ENCODE data around the gene GPR39.

The GPR39 gene

GRCh38 chr2:132618734-132619133, 202.1 kb downstream of the GPR39 start:
- FAIRE-seq (no peak), DNase-seq (ENCODE audit: extremely low spot score, insufficient read length, low read depth) (no peak)

GRCh38 chr2:132620115-132620514, 203.5 kb downstream of the GPR39 start:
- no peak for FAIRE-seq
- no peak for DNase-seq (ENCODE audit: extremely low spot score, insufficient read length, low read depth)

- FAIRE-seq: no peak
- no peak for DNase-seq (ENCODE audit: extremely low spot score, insufficient read length, low read depth)
Observed at GRCh38 chr2:132621131-132621875, 204.7 kb downstream of the GPR39 start.

GRCh38 chr2:132623096-132623839, 206.7 kb downstream of the GPR39 start:
- no peak for FAIRE-seq
- DNase-seq (ENCODE audit: extremely low spot score, insufficient read length, low read depth): no peak

GRCh38 chr2:132627536-132627935, 210.9 kb downstream of the GPR39 start:
- no peak for FAIRE-seq

GRCh38 chr2:132632000-132632649, 215.5 kb downstream of the GPR39 start:
- FAIRE-seq (no peak), DNase-seq (ENCODE audit: extremely low spot score, insufficient read length, low read depth) (no peak)

More at GRCh38 chr2:132627536-132627935, 210.9 kb downstream of the GPR39 start:
- DNase-seq (ENCODE audit: extremely low spot score, insufficient read length, low read depth): no peak

GRCh38 chr2:132633635-132634034, 217.0 kb downstream of the GPR39 start:
- DNase-seq (ENCODE audit: extremely low spot score, insufficient read length, low read depth): no peak
- FAIRE-seq: no peak

- no peak for FAIRE-seq
Observed at GRCh38 chr2:132636346-132636745, 219.7 kb downstream of the GPR39 start.

GRCh38 chr2:132638313-132639040, 221.9 kb downstream of the GPR39 start:
- no peak for DNase-seq (ENCODE audit: extremely low spot score, insufficient read length, low read depth)
- FAIRE-seq: no peak

More at GRCh38 chr2:132636346-132636745, 219.7 kb downstream of the GPR39 start:
- no peak for DNase-seq (ENCODE audit: extremely low spot score, insufficient read length, low read depth)

GRCh38 chr2:132640116-132640515, 223.5 kb downstream of the GPR39 start:
- DNase-seq (ENCODE audit: extremely low spot score, insufficient read length, low read depth) (no peak), FAIRE-seq (no peak)

- FAIRE-seq (no peak), DNase-seq (ENCODE audit: extremely low spot score, insufficient read length, low read depth) (no peak)
Observed at GRCh38 chr2:132641819-132642218, 225.2 kb downstream of the GPR39 start.

- FAIRE-seq: no peak
- no peak for DNase-seq (ENCODE audit: extremely low spot score, insufficient read length, low read depth)
Observed at GRCh38 chr2:132642415-132642814, 225.8 kb downstream of the GPR39 start.

- no peak for DNase-seq (ENCODE audit: extremely low spot score, insufficient read length, low read depth)
- no peak for FAIRE-seq
Observed at GRCh38 chr2:132645176-132645575, 228.6 kb downstream of the GPR39 start.

- no peak for DNase-seq (ENCODE audit: extremely low spot score, insufficient read length, low read depth)
- peak; percentile 5 for FAIRE-seq
Observed at GRCh38 chr2:132645722-132646539, 229.3 kb downstream of the GPR39 start.

GRCh38 chr2:132646540-132647108, 230.0 kb downstream of the GPR39 start:
- FAIRE-seq: no peak
- DNase-seq (ENCODE audit: extremely low spot score, insufficient read length, low read depth): no peak

GRCh38 chr2:132651115-132652045, 234.8 kb downstream of the GPR39 start:
- no peak for DNase-seq (ENCODE audit: extremely low spot score, insufficient read length, low read depth)
- no peak for FAIRE-seq

GRCh38 chr2:132652474-132652873, 235.9 kb downstream of the GPR39 start:
- DNase-seq (ENCODE audit: extremely low spot score, insufficient read length, low read depth) (no peak), FAIRE-seq (no peak)

- DNase-seq (ENCODE audit: extremely low spot score, insufficient read length, low read depth): no peak
- FAIRE-seq: no peak
Observed at GRCh38 chr2:132654335-132654734, 237.7 kb downstream of the GPR39 start.
